GM21717 (cell line): Measurements from ENCODE around the gene TF.
"Not testable (repeated sequence)": the region's sequence is repeated elsewhere in the genome, so short reads cannot be mapped to it uniquely, and the experiment has no call there.

Experiments
- ATAC-seq: cut with Tn5 transposase; IDR thresholded peaks from one replicate; pipeline ENCODE4 v1.9.1; 2021; ENCODE audit warnings: mild to moderate bottlenecking, moderate library complexity; ENCODE audit not compliant: unreplicated experiment

Gene TF

GRCh38 chr3:133763797-133764683, 17.8 kb downstream of the TF start:
- no peak for ATAC-seq

GRCh38 chr3:133765256-133765655, 19.1 kb downstream of the TF start:
- no peak for ATAC-seq

DNA sequence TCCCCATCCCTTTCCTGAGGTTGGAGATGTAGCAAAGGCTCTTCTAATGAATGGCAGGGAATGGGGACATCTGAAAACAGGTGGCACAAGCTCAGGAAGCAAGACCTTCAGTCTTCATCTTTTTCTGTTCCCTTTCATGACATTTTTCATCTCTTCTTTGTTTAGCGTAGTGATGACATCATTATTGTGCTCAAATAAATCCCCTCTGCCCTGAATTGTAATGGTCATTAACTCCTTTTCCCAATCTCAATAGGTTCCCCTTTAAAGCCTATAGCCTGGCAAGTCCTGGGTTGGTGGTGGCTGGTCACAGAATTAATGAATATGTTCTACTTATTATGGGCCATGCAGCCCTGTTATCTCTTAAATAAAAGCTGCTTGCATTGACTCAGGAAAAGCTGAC, 21.4 kb downstream of the TF start:
- no peak for ATAC-seq

- ATAC-seq = no peak
Measured at GRCh38 chr3:133769536-133769935, 23.3 kb downstream of the TF start.

DNA sequence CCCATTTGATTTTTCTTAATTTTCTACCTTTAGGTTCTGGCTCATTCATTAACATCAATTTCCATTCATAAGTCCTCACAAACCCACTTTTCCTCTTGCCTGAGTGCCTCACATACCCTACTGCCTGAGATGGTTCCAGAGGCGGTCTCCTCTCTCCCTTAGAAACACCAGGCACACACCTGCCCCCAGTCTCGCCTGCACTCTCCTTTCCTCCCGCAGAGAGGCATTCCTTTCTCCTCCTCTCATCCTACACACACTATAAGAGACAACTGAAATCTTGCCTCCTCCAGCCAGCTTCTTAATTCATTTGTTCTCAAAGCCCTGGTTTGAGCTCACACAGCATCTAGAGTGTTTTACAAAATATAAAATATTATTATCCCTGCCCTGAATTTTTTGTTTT, 27.5 kb downstream of the TF start:
- ATAC-seq = no peak

- no peak for ATAC-seq
Measured at GRCh38 chr3:133775309-133775708, 29.1 kb downstream of the TF start.

GRCh38 chr3:133775835-133776234, 29.6 kb downstream of the TF start:
- no peak for ATAC-seq

GRCh38 chr3:133776794-133777438, 30.7 kb downstream of the TF start:
- ATAC-seq = no peak

DNA sequence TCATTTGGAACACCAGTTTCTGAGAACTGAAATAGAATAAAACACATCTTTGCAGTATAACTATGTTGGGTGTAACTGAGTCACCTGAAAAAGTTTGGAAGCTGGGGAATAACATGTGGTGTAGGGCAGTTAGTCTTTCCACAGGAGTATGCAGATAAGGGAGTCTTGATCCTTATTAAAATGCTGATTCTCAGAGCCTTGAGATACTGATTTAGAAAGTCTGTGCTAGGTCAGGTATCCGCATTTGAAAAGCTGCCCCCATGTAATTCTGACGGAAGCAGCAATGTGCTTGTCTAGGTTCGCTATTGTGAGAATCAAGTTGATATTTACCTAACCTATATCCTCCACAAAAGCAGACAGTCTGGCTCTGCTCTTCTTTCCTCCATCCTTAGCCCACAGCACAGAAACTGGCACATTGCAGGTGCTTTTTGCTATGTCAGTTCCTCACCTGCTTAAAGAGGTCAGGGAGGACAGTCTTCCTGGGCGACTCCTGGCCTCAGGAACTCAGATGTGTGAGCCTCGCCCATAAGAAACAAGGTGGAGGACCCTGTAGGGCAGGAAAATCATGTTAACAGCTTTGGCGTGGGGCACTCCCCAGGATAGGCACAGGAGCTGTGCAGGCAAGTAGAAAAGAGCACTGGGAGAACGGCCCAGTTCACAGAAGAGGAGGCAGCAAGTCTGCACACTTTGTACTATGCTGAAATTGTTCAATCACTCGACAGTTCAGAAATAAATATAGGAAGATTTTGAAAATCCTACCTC, 31.8 kb downstream of the TF start:
- ATAC-seq = no peak

GRCh38 chr3:133779626-133780203, 33.5 kb downstream of the TF start:
- no peak for ATAC-seq

- not testable (repeated sequence) for ATAC-seq
Measured at GRCh38 chr3:133780756-133781155, 34.6 kb downstream of the TF start.

DNA sequence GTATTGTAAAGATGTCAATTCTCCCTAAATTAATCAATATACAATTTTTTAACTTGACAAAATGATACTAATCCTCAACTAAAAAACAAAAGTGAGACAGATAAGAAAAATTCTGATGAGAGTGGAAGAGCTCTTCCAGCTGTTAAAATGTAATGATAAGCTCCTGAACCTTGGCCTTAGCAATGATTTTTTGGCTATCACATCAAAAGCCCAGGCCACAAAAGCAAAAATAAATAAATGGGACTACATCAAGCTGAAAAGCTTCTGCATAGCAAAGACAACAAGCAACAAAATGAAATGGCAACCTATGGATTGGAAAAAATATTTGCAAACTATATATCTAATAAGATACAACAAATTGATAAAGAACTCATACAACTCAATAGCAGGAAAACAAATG, 35.4 kb downstream of the TF start:
- no peak for ATAC-seq

GRCh38 chr3:133782454-133782853, 36.3 kb downstream of the TF start:
- no peak for ATAC-seq

DNA sequence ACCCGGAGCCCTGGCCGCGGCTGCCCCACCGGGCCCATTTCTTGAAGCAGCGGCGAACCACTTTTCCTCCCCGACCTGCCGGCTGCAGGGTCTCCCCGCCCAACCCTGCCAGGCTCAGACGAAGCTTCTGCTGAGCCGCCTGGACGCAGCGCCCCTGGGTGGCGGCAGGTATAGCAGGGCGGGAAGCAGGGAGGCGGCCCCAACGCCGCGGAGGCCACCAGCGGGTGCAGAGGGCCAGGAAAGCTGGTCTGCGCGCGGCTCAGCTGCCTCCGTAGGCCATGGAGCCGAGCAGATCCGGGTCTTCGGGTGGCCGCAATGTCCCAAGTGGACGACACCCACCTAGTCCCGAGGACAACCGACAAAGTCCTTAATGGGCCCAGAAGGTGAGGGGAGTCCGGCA, 37.6 kb downstream of the TF start:
- ATAC-seq = no peak

GRCh38 chr3:133788024-133788423, 41.8 kb downstream of the TF start:
- ATAC-seq = no peak

DNA sequence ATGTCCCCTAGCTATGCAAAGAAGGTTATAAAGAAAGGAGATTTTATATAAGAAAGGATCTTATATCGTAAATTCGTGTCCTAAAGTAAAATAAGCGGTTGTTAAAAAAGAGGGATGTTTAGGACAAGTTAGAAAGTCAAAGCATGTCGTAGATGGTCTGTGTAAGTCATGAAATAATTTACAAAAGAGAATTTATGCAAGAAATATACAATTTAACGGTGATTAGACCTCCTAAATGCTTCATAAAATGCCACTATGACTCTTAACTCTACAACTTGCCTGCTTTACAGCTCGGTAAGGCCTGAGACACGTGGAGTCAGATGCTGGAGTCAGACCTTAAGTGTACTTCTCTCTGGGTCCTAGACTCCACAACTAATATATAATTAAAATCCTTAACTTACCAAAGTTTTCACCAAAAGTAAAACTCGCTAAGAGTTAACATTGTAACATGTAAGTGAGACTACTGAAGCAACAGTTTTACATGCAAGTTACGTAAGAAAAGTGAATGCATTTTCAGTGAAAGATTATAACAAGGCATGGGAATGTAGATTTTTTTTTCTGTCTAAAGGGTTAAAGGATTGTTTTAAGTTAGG, 46.1 kb downstream of the TF start:
- ATAC-seq = no peak

DNA sequence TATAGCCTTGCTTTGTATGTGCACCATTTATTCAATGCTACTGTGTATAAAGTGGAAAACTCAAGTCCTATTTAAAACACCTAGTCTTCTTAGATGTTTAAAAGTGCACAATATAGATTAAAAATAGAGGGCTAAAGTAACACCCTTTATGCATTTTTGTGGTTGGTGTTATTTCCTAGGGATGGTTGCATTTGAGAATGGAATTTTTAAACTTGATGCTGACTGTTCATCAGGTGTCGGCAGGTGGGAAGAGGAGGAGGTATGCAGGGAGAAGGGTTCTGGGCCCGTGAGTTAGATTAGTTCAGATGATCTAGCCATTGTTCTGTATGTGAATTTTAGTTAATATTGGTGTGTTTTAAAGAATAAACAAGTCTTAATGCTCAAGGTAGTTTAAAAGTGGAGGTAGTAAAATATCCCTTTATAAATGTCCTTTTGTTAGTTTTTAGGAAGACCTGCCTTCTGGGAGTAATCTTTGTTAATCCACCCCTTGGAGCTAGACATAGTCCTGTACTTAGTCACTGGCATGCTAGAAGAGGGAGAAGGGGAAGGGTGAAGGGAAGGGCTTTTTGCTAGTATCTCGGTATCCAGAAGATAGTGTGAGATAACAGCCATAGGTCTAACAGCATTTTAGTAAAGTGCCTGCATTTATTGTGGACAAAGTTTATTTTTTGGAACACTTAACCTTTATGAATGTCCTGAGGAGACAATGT, 51.4 kb downstream of the TF start:
- ATAC-seq = no peak

DNA sequence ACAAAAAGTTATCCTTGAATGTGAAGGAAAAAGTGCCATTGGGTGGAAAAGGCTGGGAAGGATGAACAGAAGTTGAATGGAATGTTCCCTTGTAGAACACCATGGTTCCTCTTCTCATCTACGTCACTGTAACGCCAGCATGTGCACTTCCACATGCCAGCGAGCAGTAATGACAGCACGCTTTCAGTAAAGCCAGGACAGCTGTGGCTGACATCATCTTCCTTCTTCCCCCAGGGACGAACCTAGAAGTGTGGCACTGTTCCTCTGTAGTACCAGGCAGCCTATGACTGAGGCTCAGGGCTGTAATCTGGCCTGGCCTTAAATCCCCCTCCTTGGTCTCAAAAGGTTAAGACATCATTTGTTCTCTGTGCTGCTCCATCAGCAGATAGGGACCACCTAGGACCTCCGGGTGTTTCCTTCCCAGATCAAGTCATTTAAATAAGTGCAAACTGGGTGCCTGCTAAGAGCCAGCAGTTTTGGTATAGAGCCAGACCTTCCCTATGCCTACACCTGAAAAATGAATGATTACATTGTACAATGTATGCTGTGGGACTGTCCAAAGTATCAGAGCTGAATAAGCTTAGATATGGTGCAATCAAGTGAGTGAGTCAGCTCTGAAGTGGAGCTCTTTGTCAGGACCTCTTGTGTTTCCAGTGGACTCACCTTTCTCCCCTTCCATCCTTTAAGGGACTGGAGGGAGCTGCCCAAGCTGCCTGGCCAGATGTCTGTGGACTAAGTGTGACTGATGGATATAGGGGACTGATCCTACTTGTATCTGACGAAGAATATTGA, 53.8 kb downstream of the TF start:
- ATAC-seq = no peak

- no peak for ATAC-seq
Measured at GRCh38 chr3:133803469-133803868, 57.3 kb downstream of the TF start.

DNA sequence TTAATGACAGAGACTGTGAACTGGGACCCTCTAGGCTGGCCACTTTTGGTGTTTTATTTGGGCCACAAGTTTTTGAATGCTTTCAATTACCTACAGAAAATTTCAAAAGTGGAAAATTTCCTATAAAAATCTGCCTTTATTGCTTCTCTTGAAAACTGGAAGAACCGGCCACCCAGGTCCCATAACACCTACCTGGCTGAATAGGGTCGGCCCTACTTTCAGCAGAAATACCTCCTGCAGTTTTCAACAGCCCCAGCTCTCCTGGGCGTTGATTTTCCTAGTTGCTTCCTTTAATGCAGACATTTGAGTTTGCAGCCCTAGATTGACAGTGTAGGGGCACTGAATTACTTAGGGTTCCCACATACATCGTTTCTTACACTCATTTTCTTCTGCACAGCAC, 58.7 kb downstream of the TF start:
- no peak for ATAC-seq
